Activated CD8-positive, alpha-beta memory T cell treated with anti-CD3 and anti-CD28 coated beads for 4 hours (primary cell): ENCODE measurements around the gene ANKRD28.

ENCODE experiments used
- DNase-seq, 2 donors: peaks; one replicate each; pipeline ENCODE4 v3.0.0-alpha.2; 2020; ENCODE audit warnings: low read depth in 2 of 2

The ANKRD28 gene

GRCh38 chr3:15723624-15723884, 74.2 kb downstream of the ANKRD28 start:
- DNase-seq: no peak

- no peak for DNase-seq
Observed at GRCh38 chr3:15722877-15723623, 74.7 kb downstream of the ANKRD28 start.

GRCh38 chr3:15716178-15716577, 81.6 kb downstream of the ANKRD28 start:
- no peak for DNase-seq

- DNase-seq: no peak
Observed at GRCh38 chr3:15714448-15714847, 83.3 kb downstream of the ANKRD28 start.

GRCh38 chr3:15713364-15713763, 84.4 kb downstream of the ANKRD28 start:
- no peak for DNase-seq

GRCh38 chr3:15711281-15711680, 86.5 kb downstream of the ANKRD28 start:
- no peak for DNase-seq

GRCh38 chr3:15708882-15709677, 88.7 kb downstream of the ANKRD28 start:
- no peak for DNase-seq

- DNase-seq: no peak
Observed at GRCh38 chr3:15707779-15708178, 90.0 kb downstream of the ANKRD28 start.

- DNase-seq: no peak
Observed at GRCh38 chr3:15703346-15703745, 94.4 kb downstream of the ANKRD28 start.

- no peak for DNase-seq
Observed at GRCh38 chr3:15694628-15695027, 103.2 kb downstream of the ANKRD28 start.

GRCh38 chr3:15693355-15693754, 104.4 kb downstream of the ANKRD28 start:
- no peak for DNase-seq

GRCh38 chr3:15690748-15691147, 107.0 kb downstream of the ANKRD28 start:
- DNase-seq: no peak

GRCh38 chr3:15690230-15690629, 107.5 kb downstream of the ANKRD28 start:
- DNase-seq: no peak

- no peak for DNase-seq
Observed at GRCh38 chr3:15685927-15686326, 111.9 kb downstream of the ANKRD28 start.

GRCh38 chr3:15683253-15683652, 114.5 kb downstream of the ANKRD28 start:
- DNase-seq: no peak

GRCh38 chr3:15682561-15683185, 115.1 kb downstream of the ANKRD28 start:
- DNase-seq: no peak

GRCh38 chr3:15681668-15682067, 116.1 kb downstream of the ANKRD28 start:
- no peak for DNase-seq

- no peak for DNase-seq
Observed at GRCh38 chr3:15679306-15679705, 118.5 kb downstream of the ANKRD28 start.

GRCh38 chr3:15676259-15676658, 121.5 kb downstream of the ANKRD28 start:
- no peak for DNase-seq

GRCh38 chr3:15673536-15673935, 124.2 kb downstream of the ANKRD28 start:
- no peak for DNase-seq

GRCh38 chr3:15667484-15667883, 130.3 kb downstream of the ANKRD28 start:
- DNase-seq: peak; percentile 12 to 14

GRCh38 chr3:15666277-15666676, 131.5 kb downstream of the ANKRD28 start:
- no peak for DNase-seq
